Spleen (tissue), 11 donors: ENCODE data around the gene EFNA3. TPM values are rescaled to one million over a fixed set of nuclear protein-coding genes. Genes with fewer than 3 reads are reported as not detected.

Experiments used
- DNase-seq: peaks from one replicate; pipeline ENCODE4 v3.0.0-alpha.2; 2020
- H3K27ac ChIP-seq, 8 donors: fragments of 200-600 bp; sonication (generic) in 7 of 8; 1 replicate in 4 of 8; 2 replicates in 4 of 8; pipeline versions ENCODE4 v1.5.0 to v1.8.0; 2016 to 2021; ENCODE audit warnings: inconsistent platforms in 4 of 8, mild to moderate bottlenecking in 4 of 8, moderate library complexity in 1 of 8
- H3K27me3 ChIP-seq, 7 donors: fragments of 200-600 bp; sonication (generic) in 6 of 7; replicated peaks in 1 of 7; 1 replicate in 4 of 7; 2 replicates in 3 of 7; pipeline versions ENCODE4 v1.5.0 to v1.8.0; 2016 to 2021; ENCODE audit warnings: inconsistent platforms in 3 of 7, mild to moderate bottlenecking in 1 of 7
- H3K36me3 ChIP-seq, 6 donors: fragments of 200-600 bp; sonication (generic) in 5 of 6; 1 replicate in 4 of 6; 2 replicates in 2 of 6; pipeline versions ENCODE4 v1.5.0 to v1.8.0; 2016 to 2021; ENCODE audit warnings: inconsistent platforms in 2 of 6
- H3K4me1 ChIP-seq, 6 donors: fragments of 200-600 bp; sonication (generic) in 5 of 6; 1 replicate in 3 of 6; 2 replicates in 3 of 6; pipeline versions ENCODE4 v1.5.0 to v1.8.0; 2016 to 2021; ENCODE audit warnings: inconsistent platforms in 3 of 6
- H3K4me3 ChIP-seq, 8 donors: fragments of 200-600 bp; sonication (generic) in 7 of 8; 1 replicate in 4 of 8; 2 replicates in 4 of 8; pipeline versions ENCODE4 v1.5.0 to v1.8.0; 2016 to 2021; ENCODE audit warnings: inconsistent platforms in 4 of 8, mild to moderate bottlenecking in 4 of 8, moderate library complexity in 2 of 8
- H3K9me3 ChIP-seq, 8 donors: fragments of 200-600 bp; sonication (generic) in 7 of 8; 1 replicate in 4 of 8; 2 replicates in 4 of 8; pipeline versions ENCODE4 v1.5.0 to v1.8.0; 2016 to 2021; ENCODE audit warnings: inconsistent platforms in 4 of 8
- CTCF ChIP-seq, 11 experiments: fragments of 200-600 bp in 7 of 11; fragments of 450-650 bp in 4 of 11; sonication (generic) in 4 of 11; IDR thresholded peaks in 8 of 11; conservative IDR thresholded peaks in 3 of 11; 1 replicate in 7 of 11; 2 replicates in 4 of 11; pipeline versions ENCODE4 v1.4.0 to v1.8.0; 2016 to 2021; ENCODE audit warnings: antibody characterized with exemption in 11 of 11, inconsistent platforms in 4 of 11, mild to moderate bottlenecking in 1 of 11
- POLR2A ChIP-seq, 3 donors: fragments of 450-650 bp; IDR thresholded peaks; one replicate each; pipeline ENCODE4 v1.5.1; 2017; ENCODE audit warnings: antibody characterized with exemption in 3 of 3, mild to moderate bottlenecking in 1 of 3
- POLR2AphosphoS5 ChIP-seq, 3 donors: sonication (generic); formaldehyde crosslinking; IDR thresholded peaks; one replicate each; pipeline ENCODE4 v1.5.1; 2017; ENCODE audit warnings: antibody characterized with exemption in 3 of 3
- WGBS, 5 donors: extraction: QIAGEN DNeasy Blood & Tissue Kit in 3 of 5; methylation state at CpG; one replicate each; pipeline versions ENCODE4 v1.1.5 to v1.1.7; 2013 to 2018; 5-methylcytosine and 5-hydroxymethylcytosine counted together
- intact Hi-C: fragments of 100-400 bp; cut with DNase I; formaldehyde crosslinking; loops from one replicate; pipeline ENCODE4 v1.15.0; 2023; ENCODE audit warnings: low total_unique reads
- polyA plus RNA-seq, 3 donors: library from polyadenylated mRNA; stranded (reverse); fragments of 200-250 nt; gene quantifications; one replicate each; pipeline ENCODE4 v1.2.1, GENCODE V29; 2013
- total RNA-seq, 7 donors: library from RNA; depleted of rRNA in 3 of 7; stranded (reverse); fragments of >200 nt in 3 of 7; fragmentation: NEBNext Ultra II Directional in 4 of 7; extraction: Animal tissue kit (Norgen Biotek cat#: 25700) in 4 of 7; gene quantifications; one replicate each; pipeline versions ENCODE4 v1.1.0 to v1.2.1, GENCODE V29; 2016 to 2021
- donor health status: healthy with polysubstance abuse.
- donor health status: DM: no; HTN: no; CAD: no; lungs with moderate emphysema.
- donor health status: DM: no; HTN: no; CAD: no.
- donor health status: Bipolar disorder and iron deficiency.
- donor health status: healthy.
- donor health status: DM: no; HTN: no; CAD: no.
- donor health status: DM: yes; HTN: yes; CAD: no.

EFNA3 gene
- total and polyA plus RNA-seq, 10 donors: 1.4 to 4.3 (median 1.9) TPM; not detected in 1

- WGBS, 5 donors: 68 to 75% (median 69%) methylated on average over 14 of the region's 14 CpGs
- peak; percentile 72 for DNase-seq
- Histone ChIP-seq H3K4me1 (peaks cover 14 to 35% (median 23%) of the 10 kb centered on the region in 6 donors), H3K9me3 (no peaks in the 10 kb centered on the region), H3K36me3 (peaks cover 0 to 28% (median 5%) of the 10 kb centered on the region in 6 donors), H3K4me3 (no peak overlapping the region), H3K27ac (peak overlapping the region in 2 of 8 donors; percentile 51 to 57), H3K27me3 (no peaks in the 10 kb centered on the region)
- TF ChIP-seq CTCF (IDR thresholded peaks at IDR 0.05 in 8 of 11, conservative IDR thresholded peaks at IDR 0.05 in 3 of 11) (no peak), POLR2A (IDR thresholded peaks at IDR 0.05) (no peak), POLR2AphosphoS5 (IDR thresholded peaks at IDR 0.05) (no peak)
- intact Hi-C loops: no loop called here
These were observed 6.9 kb upstream of the EFNA3 start for GRCh38 chr1:155071701-155072100.

- 59 to 75% (median 70%) methylated on average over 7 of the region's 7 CpGs for WGBS, 5 donors
These were observed 5.9 kb upstream of the EFNA3 start for GRCh38 chr1:155072531-155073289.

GRCh38 chr1:155073377-155074242 lies 5.0 kb upstream of the EFNA3 start:
- 82 to 92% (median 85%) methylated on average over 3 of the region's 3 CpGs for WGBS, 5 donors
- H3K36me3 ChIP-seq: peaks cover 0 to 10% (median 5%) of the 10 kb centered on the region in 6 donors
- peaks cover 0 to 7% (median under 1%) of the 10 kb centered on the region in 7 donors for H3K27me3 ChIP-seq
- no peak overlapping the region for H3K4me3 ChIP-seq
- intact Hi-C loops: no loop called here
- TF ChIP-seq POLR2AphosphoS5 (IDR thresholded peaks at IDR 0.05) (no peak), POLR2A (IDR thresholded peaks at IDR 0.05) (no peak), CTCF (IDR thresholded peaks at IDR 0.05 in 8 of 11, conservative IDR thresholded peaks at IDR 0.05 in 3 of 11) (no peak)
- no peaks in the 10 kb centered on the region for H3K9me3 ChIP-seq
- peaks cover 14 to 41% (median 25%) of the 10 kb centered on the region in 6 donors for H3K4me1 ChIP-seq
- no peak overlapping the region for H3K27ac ChIP-seq
- peak; percentile 54 for DNase-seq

More at GRCh38 chr1:155072531-155073289, 5.9 kb upstream of the EFNA3 start:
- Histone ChIP-seq H3K4me3 (no peak overlapping the region), H3K36me3 (peaks cover 0 to 19% (median 5%) of the 10 kb centered on the region in 6 donors), H3K27ac (no peak overlapping the region), H3K4me1 (peaks cover 14 to 35% (median 23%) of the 10 kb centered on the region in 6 donors), H3K27me3 (no peaks in the 10 kb centered on the region), H3K9me3 (no peaks in the 10 kb centered on the region)
- peak; percentile 44 for DNase-seq
- TF ChIP-seq CTCF (IDR thresholded peaks at IDR 0.05 in 8 of 11, conservative IDR thresholded peaks at IDR 0.05 in 3 of 11) (no peak), POLR2A (IDR thresholded peaks at IDR 0.05) (no peak), POLR2AphosphoS5 (IDR thresholded peaks at IDR 0.05) (no peak)
- intact Hi-C loops: no loop called here
